Astrocyte (in vitro differentiated cells and primary cell): ENCODE results near the gene ARL5A.

Source experiments
- CTCF ChIP-seq: IDR thresholded peaks from 2 replicates; pipeline ENCODE4 v1.5.1; 2011; ENCODE audit warnings: low read depth, mild to moderate bottlenecking, inconsistent platforms, low read length, moderate library complexity; ENCODE audit not compliant: insufficient read depth
- EZH2 ChIP-seq: IDR thresholded peaks from 2 replicates; pipeline ENCODE4 v1.6.1; 2012; ENCODE audit warnings: mild to moderate bottlenecking, low read length, inconsistent platforms; ENCODE audit not compliant: insufficient read depth

GRCh38 chr2:151805343-151805742 is 22.9 kb downstream of the ARL5A start:
- TF ChIP-seq CTCF: no peak
- no peak for TF ChIP-seq EZH2
